Panc1 (cell line): ENCODE results near the gene BICD1. TPM values are rescaled to one million over a fixed set of nuclear protein-coding genes. Genes with fewer than 3 reads are reported as not detected.

Source experiments
- ATAC-seq: fragments of 200-7000 bp; cut with Tn5 transposase; 2 replicates; pipeline ENCODE4 v1.9.1; 2020; ENCODE audit warnings: mild to moderate bottlenecking, moderate library complexity
- BruUV-seq: library from RNA; stranded (reverse); fragments of 400-500 nt; replicated peaks from 2 replicates; lab custom pipeline; 2021; lab: Mats Ljungman, UMichigan
- CTCF ChIA-PET: fragments of 300-600 bp; sonication (Branson Sonifier 250); formaldehyde crosslinking; loops from one replicate; lab custom pipeline; 2022; ENCODE audit warnings: antibody characterized with exemption; lab: Charles Lee
- POLR2A ChIA-PET: fragments of 300-600 bp; sonication (Branson Sonifier 250); formaldehyde crosslinking; loops from one replicate; lab custom pipeline; 2022; ENCODE audit warnings: antibody characterized with exemption; lab: Charles Lee
- DNase-seq: peaks from one replicate; pipeline ENCODE4 v3.0.0-alpha.2; 2010; ENCODE audit warnings: low read depth, low spot score
- H3K27ac ChIP-seq: 2 replicates; pipeline ENCODE4 v1.5.1; 2011; ENCODE audit warnings: mild to moderate bottlenecking, low read length, inconsistent platforms
- H3K27me3 ChIP-seq: fragments of 200-500 bp; sonication (Bioruptor generic); 2 replicates; pipeline ENCODE4 v1.6.0; 2014; ENCODE audit warnings: low read length, inconsistent platforms; ENCODE audit not compliant: control insufficient read depth, insufficient read depth
- H3K36me3 ChIP-seq: fragments of 200-500 bp; sonication (Bioruptor generic); 2 replicates; pipeline ENCODE4 v1.5.1; 2014; ENCODE audit warnings: inconsistent platforms, mild to moderate bottlenecking, low read length, moderate library complexity; ENCODE audit not compliant: control insufficient read depth, insufficient read depth
- H3K4me1 ChIP-seq: 2 replicates; pipeline ENCODE4 v1.5.1; 2011; ENCODE audit warnings: inconsistent platforms, mild to moderate bottlenecking, low read length, moderate library complexity; ENCODE audit not compliant: control insufficient read depth, insufficient read depth
- H3K4me3 ChIP-seq, 2 experiments: 2 replicates each; pipeline ENCODE4 v1.5.1; 2011 to 2012; ENCODE audit warnings: low read depth in 2 of 2, low read length in 2 of 2, mild to moderate bottlenecking in 2 of 2, inconsistent platforms in 1 of 2, moderate library complexity in 1 of 2
- H3K9me3 ChIP-seq: fragments of 200-500 bp; sonication (Bioruptor generic); 2 replicates; pipeline ENCODE4 v1.5.1; 2014; ENCODE audit warnings: low read depth, mild to moderate bottlenecking, inconsistent platforms, low read length, moderate library complexity; ENCODE audit not compliant: control insufficient read depth, insufficient read depth
- CTCF ChIP-seq: fragments of 450-650 bp; IDR thresholded peaks from 2 replicates; pipeline ENCODE4 v1.5.1; 2017; ENCODE audit warnings: mild to moderate bottlenecking
- POLR2AphosphoS5 ChIP-seq: IDR thresholded peaks from 2 replicates; pipeline ENCODE4 v1.6.1; 2012; ENCODE audit warnings: mild to moderate bottlenecking, low read depth, low read length, moderate library complexity
- REST ChIP-seq, 2 experiments: IDR thresholded peaks; 2 replicates each; pipeline ENCODE4 v1.6.1; 2011 to 2012; ENCODE audit warnings: low read depth in 2 of 2, control low read depth in 1 of 2, low read length in 1 of 2, mild to moderate bottlenecking in 1 of 2, moderate library complexity in 1 of 2; ENCODE audit not compliant: insufficient read depth in 1 of 2
- SIN3A ChIP-seq: IDR thresholded peaks from 2 replicates; pipeline ENCODE4 v1.6.1; 2012; ENCODE audit warnings: low read depth, mild to moderate bottlenecking, low read length, moderate library complexity, borderline replicate concordance; ENCODE audit not compliant: insufficient read depth
- TCF7L2 ChIP-seq: IDR thresholded peaks from 2 replicates; pipeline ENCODE4 v1.6.1; 2011; ENCODE audit warnings: mild to moderate bottlenecking, low read depth, low read length, inconsistent platforms
- in situ Hi-C: cut with HindIII; loops from 2 replicates; pipeline ENCODE4 v1.10.0; 2016; ENCODE audit warnings: low sequenced_read_pairs, low pct_unique_long_range_greater_than_20kb
- intact Hi-C: fragments of 100-400 bp; cut with micrococcal nuclease; formaldehyde crosslinking; loops from one replicate; pipeline ENCODE4 v1.10.0; 2022; ENCODE audit not compliant: unreplicated experiment
- total RNA-seq: library from RNA; stranded (reverse); gene quantifications from one replicate; pipeline ENCODE4 v1.2.1, GENCODE V29; 2021; ENCODE audit not compliant: unreplicated experiment

BICD1 gene
- total RNA-seq, 1 experiment from 2014 or later: 40.0 TPM

DNA sequence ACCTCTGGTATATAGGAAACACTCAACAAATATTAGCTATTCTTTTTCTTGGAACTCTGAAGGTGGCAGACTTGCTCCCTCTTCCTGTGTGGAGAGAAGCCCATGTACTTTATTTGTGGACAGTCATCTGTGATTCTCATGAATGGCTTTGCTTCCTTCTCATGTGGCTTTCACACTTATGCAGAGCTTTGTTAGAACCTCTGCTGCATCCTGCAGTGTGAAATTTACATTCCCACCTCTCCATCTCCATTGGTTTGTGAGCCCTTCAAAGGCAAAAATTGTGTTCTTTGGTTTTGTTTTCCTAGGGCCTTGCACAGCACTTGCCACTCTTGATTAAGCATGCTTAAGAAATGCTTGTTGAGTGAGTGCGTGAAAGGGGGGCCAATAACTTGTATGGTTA is 51.9 kb downstream of the BICD1 start:
- H3K4me3 ChIP-seq: no peak overlapping the region
- ChIA-PET POLR2A (interaction anchor here (0.7 kb wide), 1 partner anchor 409 kb away, joined by 7 read pairs; no protein-coding TSS in a partner anchor), CTCF (interaction anchor here (0.7 kb wide), 1 partner anchor 66 kb away, joined by 7 read pairs; no protein-coding TSS in a partner anchor)
- no peak for ATAC-seq
- H3K9me3 ChIP-seq: no peaks in the 10 kb centered on the region
- no TSS peak for BruUV-seq
- no peaks in the 10 kb centered on the region for H3K27me3 ChIP-seq
- no peak overlapping the region for H3K27ac ChIP-seq
- TF ChIP-seq SIN3A: no peak
- TF ChIP-seq REST (IDR thresholded peaks at IDR 0.05; ENCODE audit: insufficient read depth in 1 of 2, low read depth in 2 of 2, low read length in 1 of 2): no peak
- TF ChIP-seq CTCF: no peak
- no peak for TF ChIP-seq POLR2AphosphoS5
- no peak for TF ChIP-seq TCF7L2
- no peak for DNase-seq
- H3K36me3 ChIP-seq: no peaks in the 10 kb centered on the region; the same call in 1 of the 2 replicates
- H3K4me1 ChIP-seq: no peaks in the 10 kb centered on the region
- in situ Hi-C loops: no loop called here
- intact Hi-C loops: no loop called here

DNA sequence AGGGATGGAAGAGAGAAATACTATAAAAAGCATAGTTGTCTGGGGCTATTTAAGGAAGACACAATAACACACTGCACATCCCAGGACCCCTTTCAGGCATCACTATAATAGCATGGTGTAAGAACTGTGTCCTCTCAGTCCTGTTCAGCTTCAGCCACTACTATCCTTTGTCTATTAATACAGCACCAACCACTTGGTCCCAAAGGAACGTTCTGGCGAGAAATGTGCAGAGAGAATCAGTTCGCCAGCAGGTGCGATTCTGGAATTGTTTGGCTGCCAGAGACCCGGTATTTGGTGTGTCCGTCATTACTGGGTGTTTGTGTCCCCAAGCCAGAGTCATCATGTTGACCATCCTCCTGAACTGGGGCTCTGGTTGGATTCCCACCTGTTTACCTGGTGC is 52.7 kb downstream of the BICD1 start:
- no peaks in the 10 kb centered on the region; the same call in 1 of the 2 replicates for H3K36me3 ChIP-seq
- no TSS peak for BruUV-seq
- H3K27me3 ChIP-seq: no peaks in the 10 kb centered on the region
- no peak for TF ChIP-seq REST (IDR thresholded peaks at IDR 0.05; ENCODE audit: insufficient read depth in 1 of 2, low read depth in 2 of 2, low read length in 1 of 2)
- TF ChIP-seq TCF7L2: no peak
- no peak for TF ChIP-seq CTCF
- no peak for TF ChIP-seq SIN3A
- no peak for TF ChIP-seq POLR2AphosphoS5
- intact Hi-C loops: no loop called here
- H3K4me1 ChIP-seq: no peaks in the 10 kb centered on the region
- DNase-seq: no peak
- H3K27ac ChIP-seq: no peak overlapping the region
- POLR2A ChIA-PET: no interaction called here
- no peak overlapping the region for H3K4me3 ChIP-seq
- H3K9me3 ChIP-seq: no peaks in the 10 kb centered on the region
- in situ Hi-C loops: no loop called here
- CTCF ChIA-PET: no interaction called here
- no peak for ATAC-seq
